CD4-positive, alpha-beta T cell treated with Interferon alpha-2 for 1 hour (primary cell): Measurements from ENCODE around the gene NCDN.
A peak's percentile ranks its signal among the peaks of the same experiment; 100 is the strongest.

ENCODE experiments used
- DNase-seq, 2 donors: peaks; one replicate each; pipeline ENCODE4 v3.0.0-alpha.2; 2020 to 2022

NCDN gene

GRCh38 chr1:35555601-35556477 is 1.8 kb upstream of the NCDN start:
- DNase-seq = no peak

- no peak for DNase-seq
These were observed 998 bp upstream of the NCDN start for GRCh38 chr1:35556484-35557117.

- no peak for DNase-seq
These were observed 435 bp upstream of the NCDN start, which contains the start of gene KIAA0319L for GRCh38 chr1:35557118-35557610. Gene KIAA0319L, minus strand, starts transcription at chr1:35557403. Its CDS starts 2,912 bp downstream, at chr1:35554491.

GRCh38 chr1:35558374-35559316 is 1.0 kb downstream of the NCDN start:
- no peak for DNase-seq

- peak; percentile 25 to 46 for DNase-seq
These were observed 1.8 kb downstream of the NCDN start for GRCh38 chr1:35559317-35559944.

GRCh38 chr1:35560256-35561225 is 2.9 kb downstream of the NCDN start:
- DNase-seq = no peak

GRCh38 chr1:35561297-35561971 is 3.8 kb downstream of the NCDN start:
- no peak for DNase-seq

- DNase-seq = no peak
These were observed 4.5 kb downstream of the NCDN start for GRCh38 chr1:35561972-35562680.

GRCh38 chr1:35563166-35563565 is 5.6 kb downstream of the NCDN start:
- no peak for DNase-seq

- peak; percentile 74 to 82 for DNase-seq
These were observed 6.7 kb downstream of the NCDN start for GRCh38 chr1:35564037-35564883.

- DNase-seq = no peak
These were observed 7.5 kb downstream of the NCDN start for GRCh38 chr1:35564884-35565741.

- no peak for DNase-seq
These were observed 8.1 kb downstream of the NCDN start for GRCh38 chr1:35565742-35566133.

GRCh38 chr1:35567947-35568558 is 10.5 kb downstream of the NCDN start:
- DNase-seq = no peak

- DNase-seq = peak; percentile 57 to 73
These were observed 11.4 kb downstream of the NCDN start for GRCh38 chr1:35568975-35569395.

- no peak for DNase-seq
These were observed 12.3 kb downstream of the NCDN start for GRCh38 chr1:35569936-35570335.

GRCh38 chr1:35570589-35571137 is 13.1 kb downstream of the NCDN start:
- DNase-seq = no peak

- DNase-seq = no peak
These were observed 13.7 kb downstream of the NCDN start for GRCh38 chr1:35571263-35571662.
